Right lobe of liver (tissue), 4 donors: ENCODE results near the gene GSKIP.

Experiments used
- POLR2A ChIP-seq: fragments of 450-650 bp; IDR thresholded peaks from one replicate; pipeline ENCODE4 v1.6.1; 2017; ENCODE audit warnings: antibody characterized with exemption, mild to moderate bottlenecking
- TF ChIP-seq, protein P1 (sequence below), 4 donors: fragments of 200-600 bp in 3 of 4; fragments of 450-650 bp in 1 of 4; IDR thresholded peaks; one replicate each; pipeline versions ENCODE4 v1.5.1 to v1.8.0; 2016 to 2022; ENCODE audit warnings: antibody characterized with exemption in 4 of 4, mild to moderate bottlenecking in 2 of 4
- donor health status: DM: no; HTN: no; CAD: no.
- donor health status: DM: no; HTN: no; CAD: no.
- donor health status: DM: no; HTN: yes; CAD: no.

DNA sequence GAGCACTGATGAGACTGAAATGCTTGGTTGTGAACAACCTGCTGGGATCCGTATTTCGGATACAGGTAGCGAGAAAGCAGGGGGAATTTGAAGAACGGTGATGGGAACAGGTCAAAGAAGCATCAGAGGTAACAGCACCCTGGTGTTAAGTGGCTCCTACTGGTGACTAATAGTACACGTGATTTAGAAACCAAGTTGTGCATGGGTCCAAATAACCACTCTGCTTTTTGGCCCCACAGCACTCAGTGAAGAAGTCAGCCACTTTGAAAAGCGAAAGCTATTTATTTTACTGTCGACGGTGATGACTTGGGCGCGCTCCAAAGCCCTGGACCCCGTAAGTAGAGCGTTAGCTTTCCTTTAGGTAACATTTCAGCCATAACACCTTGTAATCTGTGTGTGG, 45.3 kb downstream of the GSKIP start:
- TF ChIP-seq, protein P1, sequence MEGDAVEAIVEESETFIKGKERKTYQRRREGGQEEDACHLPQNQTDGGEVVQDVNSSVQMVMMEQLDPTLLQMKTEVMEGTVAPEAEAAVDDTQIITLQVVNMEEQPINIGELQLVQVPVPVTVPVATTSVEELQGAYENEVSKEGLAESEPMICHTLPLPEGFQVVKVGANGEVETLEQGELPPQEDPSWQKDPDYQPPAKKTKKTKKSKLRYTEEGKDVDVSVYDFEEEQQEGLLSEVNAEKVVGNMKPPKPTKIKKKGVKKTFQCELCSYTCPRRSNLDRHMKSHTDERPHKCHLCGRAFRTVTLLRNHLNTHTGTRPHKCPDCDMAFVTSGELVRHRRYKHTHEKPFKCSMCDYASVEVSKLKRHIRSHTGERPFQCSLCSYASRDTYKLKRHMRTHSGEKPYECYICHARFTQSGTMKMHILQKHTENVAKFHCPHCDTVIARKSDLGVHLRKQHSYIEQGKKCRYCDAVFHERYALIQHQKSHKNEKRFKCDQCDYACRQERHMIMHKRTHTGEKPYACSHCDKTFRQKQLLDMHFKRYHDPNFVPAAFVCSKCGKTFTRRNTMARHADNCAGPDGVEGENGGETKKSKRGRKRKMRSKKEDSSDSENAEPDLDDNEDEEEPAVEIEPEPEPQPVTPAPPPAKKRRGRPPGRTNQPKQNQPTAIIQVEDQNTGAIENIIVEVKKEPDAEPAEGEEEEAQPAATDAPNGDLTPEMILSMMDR (IDR thresholded peaks at IDR 0.05) = no peak
- no peak for TF ChIP-seq POLR2A
